HG03575 (cell line): ENCODE measurements around the gene TGFBR1.

Experiments used
- ATAC-seq: cut with Tn5 transposase; IDR thresholded peaks from one replicate; pipeline ENCODE4 v1.9.1; 2021; ENCODE audit not compliant: unreplicated experiment, insufficient number of reproducible peaks, low FRiP score; ENCODE audit errors: extremely low read depth

The TGFBR1 gene

DNA sequence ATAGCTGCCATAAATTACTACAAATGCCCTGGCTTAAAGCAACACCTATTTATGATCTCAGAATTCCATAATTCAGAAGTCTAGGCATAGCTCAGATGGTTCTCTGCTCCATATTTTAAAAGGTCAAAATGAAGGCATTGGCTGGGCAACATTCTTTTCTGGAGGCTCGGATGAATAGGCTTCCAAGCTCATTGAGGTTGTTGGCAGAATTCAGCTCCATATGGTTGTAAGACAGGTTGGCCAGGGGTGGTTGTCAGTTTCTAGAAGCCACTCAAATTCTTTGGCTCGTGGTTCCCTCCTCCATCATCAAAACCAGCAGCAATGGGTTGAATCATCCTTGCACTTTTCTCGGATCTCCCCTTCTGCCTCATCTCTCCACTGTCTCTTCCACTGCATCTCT lies 49.4 kb downstream of the TGFBR1 start:
- no peak for ATAC-seq

DNA sequence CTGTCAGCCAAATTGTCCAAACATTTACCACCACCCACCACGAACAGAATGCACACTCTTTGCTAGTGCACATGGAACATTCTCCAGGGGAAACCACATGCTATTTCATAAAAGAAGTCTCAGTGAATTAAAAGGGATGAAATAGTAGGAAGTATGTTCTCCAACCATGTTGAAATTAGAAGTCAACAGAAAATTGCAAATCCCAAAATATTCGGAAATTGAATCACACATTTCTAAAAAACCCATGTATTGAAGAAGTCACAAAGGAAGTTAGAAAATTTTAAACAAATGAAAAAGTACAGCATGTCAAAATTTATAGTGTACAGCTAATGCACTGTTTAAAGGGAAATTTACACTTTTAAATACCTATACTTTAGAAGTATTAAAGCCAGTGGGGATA lies 50.8 kb downstream of the TGFBR1 start:
- no peak for ATAC-seq

GRCh38 chr9:99158629-99159028 lies 53.7 kb downstream of the TGFBR1 start:
- ATAC-seq = no peak

GRCh38 chr9:99160173-99160572 lies 55.3 kb downstream of the TGFBR1 start:
- ATAC-seq = no peak

- no peak for ATAC-seq
Observed at GRCh38 chr9:99162759-99163364, 57.9 kb downstream of the TGFBR1 start.

DNA sequence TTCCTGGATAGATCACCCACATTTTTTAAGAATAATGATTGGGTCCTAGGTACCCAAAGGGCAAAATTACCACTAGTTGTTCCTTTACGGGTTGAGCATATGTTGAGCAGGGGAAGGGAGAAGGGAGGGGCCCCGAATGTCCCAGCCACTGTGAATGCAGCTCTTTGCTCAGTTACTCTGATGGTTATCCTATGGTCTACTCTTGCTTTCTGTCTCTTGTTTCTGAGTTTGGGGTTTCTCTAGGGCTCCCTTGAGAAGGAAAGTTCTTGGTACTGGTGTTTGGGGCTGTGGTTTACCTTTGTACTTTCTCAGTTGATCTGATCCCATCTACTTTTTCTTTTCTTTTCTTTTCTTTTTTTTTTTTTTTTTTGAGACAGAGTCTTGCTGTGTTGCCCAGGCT lies 61.2 kb downstream of the TGFBR1 start:
- no peak for ATAC-seq

GRCh38 chr9:99167119-99167518 lies 62.2 kb downstream of the TGFBR1 start:
- ATAC-seq = no peak

DNA sequence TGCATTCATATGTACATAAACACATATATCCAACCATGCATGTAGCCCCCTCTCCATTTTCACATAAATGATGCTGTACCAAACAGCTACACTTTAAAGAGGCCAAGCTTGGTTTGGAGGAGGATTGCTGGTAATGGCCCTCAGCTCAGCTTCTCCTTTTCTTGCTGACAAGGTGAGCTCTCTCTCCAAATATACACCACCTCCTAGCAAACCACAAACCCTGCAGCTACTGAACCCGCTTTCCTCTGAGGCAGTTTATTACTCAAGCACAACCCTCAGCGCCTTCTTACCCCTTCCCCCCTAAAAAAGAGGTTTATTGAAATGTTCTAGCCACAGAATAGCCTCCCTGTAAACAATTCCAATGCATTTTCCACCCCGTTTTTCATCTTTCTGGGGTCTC lies 62.8 kb downstream of the TGFBR1 start:
- no peak for ATAC-seq

DNA sequence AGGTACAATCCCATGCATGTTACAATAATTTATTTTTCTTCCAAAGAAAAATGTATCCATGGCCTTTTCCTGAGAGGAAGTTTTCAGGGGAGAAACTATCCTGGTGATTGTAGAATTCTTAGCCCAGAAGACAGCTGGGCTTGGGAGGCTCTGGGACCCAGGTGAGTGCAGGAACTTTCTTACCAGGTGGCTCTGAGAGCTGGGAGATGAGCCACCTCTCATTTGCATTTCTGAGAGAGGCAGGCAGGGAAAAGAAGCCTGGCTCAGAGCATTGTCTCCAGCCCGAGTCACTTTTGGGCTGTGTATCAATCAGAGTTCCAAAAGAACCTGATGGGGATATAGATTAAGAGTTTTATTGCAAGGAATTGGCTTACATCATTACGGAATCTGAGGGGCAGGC lies 64.2 kb downstream of the TGFBR1 start:
- no peak for ATAC-seq

GRCh38 chr9:99169982-99170761 lies 65.3 kb downstream of the TGFBR1 start:
- no peak for ATAC-seq

DNA sequence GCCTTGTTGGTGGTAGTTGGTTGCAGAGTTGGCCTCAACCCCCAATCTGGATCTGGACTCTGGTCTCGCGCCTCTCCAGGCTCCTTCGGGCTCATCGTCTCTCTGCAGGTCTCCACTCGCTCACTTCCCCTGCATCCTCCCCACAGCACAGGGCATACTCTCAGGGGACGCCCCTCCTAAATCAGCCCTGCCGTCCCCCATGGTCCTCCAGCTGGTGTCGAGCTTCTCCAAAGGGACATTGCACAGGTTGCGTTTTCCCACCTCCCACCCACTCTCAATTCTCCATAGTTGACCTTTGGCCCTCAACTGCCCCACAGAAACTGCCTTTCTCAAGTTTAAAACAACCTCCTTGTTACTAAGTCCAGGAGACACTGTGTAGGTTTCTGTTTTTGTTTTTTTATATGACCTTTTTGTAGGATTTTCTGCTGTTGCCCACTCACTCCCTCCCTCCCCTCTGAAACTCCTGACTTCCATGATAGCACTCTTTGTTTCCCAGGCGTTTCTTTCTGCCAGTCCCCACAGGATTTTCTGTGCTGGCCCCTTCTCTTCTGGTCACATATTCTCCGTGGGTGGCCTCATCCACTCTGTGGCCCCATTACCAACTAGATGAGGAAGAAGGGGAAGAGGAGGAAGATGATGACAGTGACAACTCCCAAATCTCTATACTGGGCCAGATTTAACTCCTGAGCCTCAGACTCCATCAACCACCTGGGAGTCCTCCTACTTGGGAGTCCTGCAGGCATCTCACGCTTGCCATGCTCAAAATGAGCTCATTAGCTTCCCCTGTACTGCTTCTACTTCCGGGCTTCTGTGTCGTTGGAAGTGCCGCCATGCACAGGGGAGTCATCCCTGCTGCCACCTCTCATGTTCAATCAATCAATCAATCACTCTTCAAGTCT lies 66.6 kb downstream of the TGFBR1 start:
- ATAC-seq = no peak

- ATAC-seq = no peak
Observed at GRCh38 chr9:99172124-99173091, 67.5 kb downstream of the TGFBR1 start.

GRCh38 chr9:99173570-99174504 lies 68.9 kb downstream of the TGFBR1 start:
- no peak for ATAC-seq

DNA sequence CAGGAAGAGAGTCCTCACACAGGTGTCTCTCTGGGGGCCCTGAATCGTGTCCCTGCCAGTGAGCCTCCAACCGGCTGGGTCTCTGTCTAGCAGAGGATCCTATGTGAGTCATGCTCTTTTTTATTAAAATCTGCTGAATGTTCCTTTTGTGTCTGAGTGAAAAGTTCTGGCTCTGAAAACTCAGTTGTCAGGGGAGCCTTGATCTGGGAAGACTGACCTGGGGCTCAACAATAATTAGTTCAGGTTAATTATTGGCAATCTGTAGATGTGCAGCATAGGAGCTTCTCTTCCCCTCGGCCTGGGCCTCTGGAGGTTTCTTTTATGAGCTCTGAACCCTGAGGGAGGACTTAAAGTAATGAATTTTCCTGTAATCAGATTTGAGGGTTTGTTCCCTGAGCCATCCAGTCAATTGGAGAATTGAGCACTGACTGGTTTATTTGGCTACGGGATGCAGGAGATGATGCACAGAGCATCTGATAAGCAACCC lies 71.7 kb downstream of the TGFBR1 start:
- no peak for ATAC-seq

- ATAC-seq = no peak
Observed at GRCh38 chr9:99177576-99178366, 72.9 kb downstream of the TGFBR1 start.

DNA sequence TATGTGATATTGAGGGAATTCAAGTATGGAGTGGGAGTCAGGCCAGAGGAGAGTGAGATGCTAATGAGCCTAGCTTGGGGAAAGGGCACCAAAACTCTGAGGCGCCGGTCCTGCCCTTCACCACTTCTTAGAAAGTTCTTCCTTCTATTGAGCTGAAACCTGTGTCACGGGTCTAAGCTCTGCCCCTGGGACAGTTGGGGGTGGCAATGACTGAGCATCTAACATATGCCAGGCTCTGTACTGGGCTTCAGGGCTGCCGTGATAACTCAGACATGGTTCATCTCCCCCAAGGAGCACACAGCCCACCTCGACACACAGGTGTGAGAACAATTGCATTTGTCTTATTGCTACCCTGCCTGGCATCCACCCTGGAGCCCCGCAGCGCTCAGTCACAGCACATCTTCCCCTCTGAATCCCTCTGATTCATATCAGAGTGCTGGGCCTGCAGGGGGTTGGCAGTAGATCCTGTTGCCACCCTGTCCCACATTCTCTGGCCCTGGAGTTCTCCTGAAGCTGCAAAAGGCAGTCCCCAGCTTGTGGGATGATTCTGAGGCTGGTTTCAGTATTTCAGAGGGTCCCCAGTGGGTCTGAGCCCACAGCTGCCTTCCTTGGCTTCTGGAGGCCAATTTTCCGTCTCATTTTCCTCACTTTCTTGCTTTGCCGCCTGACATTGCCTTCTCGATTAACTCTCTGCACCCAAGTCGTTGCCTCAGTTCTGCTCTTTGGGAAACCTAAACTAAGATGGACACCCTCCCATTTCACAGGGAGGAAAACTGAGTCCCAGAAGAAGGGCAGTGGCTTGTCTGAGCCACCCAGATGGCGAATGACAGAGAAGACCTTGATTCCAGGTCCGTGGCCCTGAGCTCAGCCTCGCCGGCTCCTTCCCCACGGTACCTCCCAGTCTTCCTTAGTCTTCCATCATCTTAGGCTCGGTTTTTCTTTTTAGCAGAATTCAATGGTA lies 74.3 kb downstream of the TGFBR1 start:
- no peak for ATAC-seq
